ENCODE data around the gene FEZ2.

The FEZ2 gene

GRCh38 chr2:36530178-36530982, 67.6 kb downstream of the FEZ2 start:
- no peaks in the 10 kb centered on the region for H3K27me3 ChIP-seq
- H3K4me3 ChIP-seq, result no peak overlapping the region
- intact Hi-C loops (cut with DNase I; ENCODE audit: low total_unique reads), result no loop called here
- TF ChIP-seq, protein P1, sequence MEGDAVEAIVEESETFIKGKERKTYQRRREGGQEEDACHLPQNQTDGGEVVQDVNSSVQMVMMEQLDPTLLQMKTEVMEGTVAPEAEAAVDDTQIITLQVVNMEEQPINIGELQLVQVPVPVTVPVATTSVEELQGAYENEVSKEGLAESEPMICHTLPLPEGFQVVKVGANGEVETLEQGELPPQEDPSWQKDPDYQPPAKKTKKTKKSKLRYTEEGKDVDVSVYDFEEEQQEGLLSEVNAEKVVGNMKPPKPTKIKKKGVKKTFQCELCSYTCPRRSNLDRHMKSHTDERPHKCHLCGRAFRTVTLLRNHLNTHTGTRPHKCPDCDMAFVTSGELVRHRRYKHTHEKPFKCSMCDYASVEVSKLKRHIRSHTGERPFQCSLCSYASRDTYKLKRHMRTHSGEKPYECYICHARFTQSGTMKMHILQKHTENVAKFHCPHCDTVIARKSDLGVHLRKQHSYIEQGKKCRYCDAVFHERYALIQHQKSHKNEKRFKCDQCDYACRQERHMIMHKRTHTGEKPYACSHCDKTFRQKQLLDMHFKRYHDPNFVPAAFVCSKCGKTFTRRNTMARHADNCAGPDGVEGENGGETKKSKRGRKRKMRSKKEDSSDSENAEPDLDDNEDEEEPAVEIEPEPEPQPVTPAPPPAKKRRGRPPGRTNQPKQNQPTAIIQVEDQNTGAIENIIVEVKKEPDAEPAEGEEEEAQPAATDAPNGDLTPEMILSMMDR (IDR thresholded peaks at IDR 0.05), result no peak
- H3K4me1 ChIP-seq, result peaks cover 0 to 63% (median 11%) of the 10 kb centered on the region in 4 donors
- H3K9me3 ChIP-seq, result no peaks in the 10 kb centered on the region
- DNase-seq, result no peak
- H3K27ac ChIP-seq, result peak overlapping the region; percentile 68 to 71
- H3K36me3 ChIP-seq, result peaks cover 15 to 19% (median 16%) of the 10 kb centered on the region in 3 donors

DNA sequence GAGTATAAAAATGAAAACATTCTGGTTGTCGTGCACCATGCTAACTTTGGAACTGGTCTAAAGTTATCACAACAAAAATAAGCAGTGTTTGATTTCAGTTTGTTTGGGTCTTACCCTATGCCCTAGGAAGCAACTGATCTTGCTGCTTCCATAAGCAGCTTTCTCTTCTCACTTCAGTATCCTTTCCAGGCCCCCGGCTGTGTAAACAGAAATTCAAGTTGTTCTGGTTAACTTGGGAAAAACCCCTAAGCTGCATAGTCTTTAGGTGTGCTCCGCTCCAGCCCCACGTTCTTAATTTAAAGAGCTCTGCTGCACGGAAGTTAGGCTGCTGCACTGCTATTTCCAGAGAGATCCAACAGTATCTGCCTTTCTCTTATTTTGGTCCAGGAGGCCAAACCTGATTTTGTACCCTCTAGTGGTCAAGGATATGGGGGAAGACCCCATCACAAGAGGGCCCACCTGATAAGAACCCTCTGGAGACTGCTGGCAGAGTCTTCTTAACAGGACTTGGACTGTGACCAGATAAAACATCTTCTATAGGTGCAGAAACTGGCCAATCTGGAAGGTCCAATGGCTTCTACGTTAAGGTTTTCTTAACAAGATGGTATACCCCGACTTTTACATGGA, 69.1 kb downstream of the FEZ2 start:
- H3K36me3 ChIP-seq, result peaks cover 17 to 24% (median 23%) of the 10 kb centered on the region in 3 donors
- no peak for DNase-seq
- peak overlapping the region; percentile 21 to 68 for H3K27ac ChIP-seq
- no peaks in the 10 kb centered on the region for H3K27me3 ChIP-seq
- H3K4me3 ChIP-seq, result no peak overlapping the region
- H3K4me1 ChIP-seq, result peaks cover 0 to 70% (median 13%) of the 10 kb centered on the region in 4 donors
- intact Hi-C loops (cut with DNase I; ENCODE audit: low total_unique reads), result no loop called here
- H3K9me3 ChIP-seq, result no peaks in the 10 kb centered on the region
- TF ChIP-seq, protein P1 (IDR thresholded peaks at IDR 0.05), result no peak

DNA sequence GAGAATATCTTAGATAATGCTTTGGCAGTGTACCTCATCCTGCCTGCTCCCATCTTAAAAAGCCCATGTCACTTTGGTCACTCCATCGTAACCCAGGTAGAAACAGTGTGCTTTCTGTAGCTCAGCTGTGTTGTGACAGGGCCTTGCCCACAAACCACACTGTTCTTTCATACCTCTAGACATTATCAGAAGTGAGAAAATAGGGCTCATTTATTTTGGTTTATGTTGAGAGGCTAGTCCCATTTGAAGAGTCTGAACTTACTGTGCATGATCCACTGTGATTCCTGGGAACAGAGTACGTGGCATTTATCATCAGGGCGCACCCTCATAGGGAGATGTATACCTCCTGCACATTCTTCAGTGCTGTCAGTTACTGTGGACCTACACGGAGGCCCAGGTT, 69.7 kb downstream of the FEZ2 start:
- peaks cover 23 to 30% (median 29%) of the 10 kb centered on the region in 3 donors for H3K36me3 ChIP-seq
- no peak for DNase-seq
- intact Hi-C loops (cut with DNase I; ENCODE audit: low total_unique reads), result no loop called here
- H3K4me3 ChIP-seq, result no peak overlapping the region
- H3K9me3 ChIP-seq, result no peaks in the 10 kb centered on the region
- H3K27ac ChIP-seq, result peak overlapping the region; percentile 21 to 68
- TF ChIP-seq, protein P1 (IDR thresholded peaks at IDR 0.05), result no peak
- H3K4me1 ChIP-seq, result peaks cover 0 to 70% (median 13%) of the 10 kb centered on the region in 4 donors
- H3K27me3 ChIP-seq, result no peaks in the 10 kb centered on the region

- intact Hi-C loops (cut with DNase I; ENCODE audit: low total_unique reads), result no loop called here
- Histone ChIP-seq H3K4me1 (peaks cover 0 to 68% (median 15%) of the 10 kb centered on the region in 4 donors), H3K36me3 (peaks cover 29 to 38% (median 36%) of the 10 kb centered on the region in 3 donors), H3K27ac (peak overlapping the region; percentile 20 to 68), H3K9me3 (no peaks in the 10 kb centered on the region), H3K4me3 (no peak overlapping the region), H3K27me3 (no peaks in the 10 kb centered on the region)
- TF ChIP-seq, protein P1 (IDR thresholded peaks at IDR 0.05), result no peak
- DNase-seq, result no peak
Measured at GRCh38 chr2:36526226-36526625, 71.7 kb downstream of the FEZ2 start.

GRCh38 chr2:36525245-36525644, 72.7 kb downstream of the FEZ2 start:
- Histone ChIP-seq H3K36me3 (peaks cover 39 to 46% (median 44%) of the 10 kb centered on the region in 3 donors), H3K4me3 (no peak overlapping the region), H3K4me1 (peaks cover 0 to 58% (median 10%) of the 10 kb centered on the region in 4 donors), H3K9me3 (no peaks in the 10 kb centered on the region), H3K27me3 (no peaks in the 10 kb centered on the region), H3K27ac (peak overlapping the region; percentile 2 to 42)
- intact Hi-C loops (cut with DNase I; ENCODE audit: low total_unique reads), result no loop called here
- TF ChIP-seq, protein P1 (IDR thresholded peaks at IDR 0.05), result no peak
- no peak for DNase-seq
